Measurements from ENCODE around the gene MINDY4B.

- TF ChIP-seq, protein P1, sequence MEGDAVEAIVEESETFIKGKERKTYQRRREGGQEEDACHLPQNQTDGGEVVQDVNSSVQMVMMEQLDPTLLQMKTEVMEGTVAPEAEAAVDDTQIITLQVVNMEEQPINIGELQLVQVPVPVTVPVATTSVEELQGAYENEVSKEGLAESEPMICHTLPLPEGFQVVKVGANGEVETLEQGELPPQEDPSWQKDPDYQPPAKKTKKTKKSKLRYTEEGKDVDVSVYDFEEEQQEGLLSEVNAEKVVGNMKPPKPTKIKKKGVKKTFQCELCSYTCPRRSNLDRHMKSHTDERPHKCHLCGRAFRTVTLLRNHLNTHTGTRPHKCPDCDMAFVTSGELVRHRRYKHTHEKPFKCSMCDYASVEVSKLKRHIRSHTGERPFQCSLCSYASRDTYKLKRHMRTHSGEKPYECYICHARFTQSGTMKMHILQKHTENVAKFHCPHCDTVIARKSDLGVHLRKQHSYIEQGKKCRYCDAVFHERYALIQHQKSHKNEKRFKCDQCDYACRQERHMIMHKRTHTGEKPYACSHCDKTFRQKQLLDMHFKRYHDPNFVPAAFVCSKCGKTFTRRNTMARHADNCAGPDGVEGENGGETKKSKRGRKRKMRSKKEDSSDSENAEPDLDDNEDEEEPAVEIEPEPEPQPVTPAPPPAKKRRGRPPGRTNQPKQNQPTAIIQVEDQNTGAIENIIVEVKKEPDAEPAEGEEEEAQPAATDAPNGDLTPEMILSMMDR (IDR thresholded peaks at IDR 0.05) = no peak
- TF ChIP-seq ZFX (IDR thresholded peaks at IDR 0.05; ENCODE audit: borderline replicate concordance) = no peak
Measured at GRCh38 chr3:150898046-150898754, 7.0 kb downstream of the MINDY4B start.

All from 22Rv1 (cell line).